Activated CD8-positive, alpha-beta memory T cell treated with anti-CD3 and anti-CD28 coated beads, Interleukin-2, amount 50 U/mL, for 1 hour (primary cell): ENCODE data around the gene MORN5.

Source experiments
- DNase-seq: peaks from one replicate; pipeline ENCODE4 v3.0.0-alpha.2; 2020; ENCODE audit errors: extremely low read depth

MORN5 gene

DNA sequence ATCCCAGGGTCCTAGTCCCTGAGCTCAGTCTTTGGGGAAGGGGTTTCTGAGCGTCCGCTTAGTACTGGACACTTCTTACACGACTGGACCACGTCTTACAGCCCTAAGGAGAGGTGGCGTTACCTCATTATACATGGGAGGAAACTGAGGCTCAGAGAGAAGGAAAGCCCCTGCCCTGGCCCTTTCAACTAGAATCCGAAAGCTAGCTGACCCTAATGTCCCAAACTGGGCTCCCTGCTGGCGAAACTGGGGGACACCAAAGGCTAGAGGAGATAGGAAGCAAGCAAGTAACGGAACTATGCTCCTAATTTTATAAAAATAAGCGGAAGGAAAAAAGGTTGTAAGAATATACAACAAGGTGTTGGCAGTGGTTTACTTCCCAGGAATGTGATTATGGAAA lies 54.8 kb downstream of the MORN5 start:
- DNase-seq, result no peak

DNA sequence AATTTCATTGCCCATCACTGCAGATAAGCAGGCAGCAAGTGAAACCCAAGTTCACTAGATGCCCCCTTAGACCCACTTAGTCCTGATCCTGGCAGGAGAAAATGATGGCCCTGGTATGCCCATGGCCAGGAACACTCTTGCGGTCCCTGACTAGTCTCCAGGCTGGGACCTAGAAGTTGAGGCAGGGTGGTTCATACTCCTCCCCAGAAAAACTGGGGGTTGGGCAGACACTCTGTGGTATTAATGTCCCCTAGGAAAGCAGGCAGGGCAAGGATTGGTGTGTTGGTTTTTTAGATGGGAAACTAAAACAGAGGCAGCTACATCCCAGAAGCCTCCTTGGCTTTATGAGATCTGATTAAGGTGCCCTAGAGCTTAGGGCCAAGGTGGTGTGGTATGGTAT lies 56.0 kb downstream of the MORN5 start:
- DNase-seq, result no peak

DNA sequence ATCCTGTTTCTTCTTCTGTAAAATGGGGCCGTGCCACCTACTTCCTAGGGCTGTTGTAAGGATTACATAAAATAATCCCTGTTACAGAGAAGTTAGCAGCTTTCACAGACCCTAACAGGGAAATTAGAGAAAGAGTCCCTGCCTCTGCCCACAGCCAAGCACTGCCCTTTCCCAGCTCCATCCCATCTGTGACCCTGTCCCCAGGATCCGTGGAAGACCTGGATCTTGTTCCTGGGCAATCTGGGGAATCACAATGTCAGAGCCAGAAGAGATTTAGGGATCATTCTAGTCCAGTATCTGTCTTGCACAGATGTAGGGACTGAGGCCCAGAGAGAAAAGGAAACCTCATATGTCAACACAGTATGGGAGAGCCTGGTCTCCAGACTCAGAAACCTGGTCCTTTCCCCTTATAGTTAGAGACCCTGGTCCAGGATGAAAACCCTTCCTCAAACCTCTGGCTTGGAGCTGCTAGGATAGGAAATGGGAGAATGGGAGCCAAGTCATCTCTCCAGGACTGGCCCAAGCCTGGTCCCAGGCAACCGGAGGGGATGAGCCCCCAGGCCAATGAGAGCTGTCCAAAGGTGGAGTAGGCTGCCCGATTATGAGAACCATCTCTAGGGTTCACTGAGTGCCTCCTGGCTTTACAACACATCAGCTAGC lies 56.6 kb downstream of the MORN5 start:
- no peak for DNase-seq

DNA sequence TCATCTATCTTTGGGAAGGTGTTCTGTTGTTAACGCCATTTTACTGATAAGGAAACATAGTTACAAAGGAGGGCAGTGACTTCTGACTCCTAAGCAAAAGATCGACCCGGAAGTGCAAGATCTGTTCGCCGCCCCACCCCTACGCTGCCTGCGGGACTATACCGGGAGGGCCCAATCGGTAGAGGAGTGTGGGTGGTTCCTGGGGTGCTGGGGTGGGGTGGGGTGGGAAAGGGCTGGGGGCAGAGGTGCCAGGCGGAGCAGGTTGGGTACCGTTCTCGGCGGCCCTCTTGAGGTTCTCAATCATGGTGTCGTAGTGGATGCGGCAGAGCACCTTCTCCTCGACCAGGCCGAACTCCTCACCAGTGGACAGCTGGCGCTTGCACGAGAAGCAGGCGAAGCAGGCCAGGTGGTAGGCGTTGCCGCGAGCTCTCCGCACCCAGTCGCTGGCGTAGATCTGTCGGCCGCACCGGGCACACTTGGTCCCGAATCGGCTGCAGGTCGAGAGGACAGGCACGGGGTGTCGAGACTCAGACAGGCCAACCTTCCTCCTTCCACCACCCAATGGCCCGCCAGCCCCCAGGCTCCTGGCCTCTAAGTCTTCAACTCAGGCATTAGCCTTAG lies 57.2 kb downstream of the MORN5 start:
- no peak for DNase-seq

DNA sequence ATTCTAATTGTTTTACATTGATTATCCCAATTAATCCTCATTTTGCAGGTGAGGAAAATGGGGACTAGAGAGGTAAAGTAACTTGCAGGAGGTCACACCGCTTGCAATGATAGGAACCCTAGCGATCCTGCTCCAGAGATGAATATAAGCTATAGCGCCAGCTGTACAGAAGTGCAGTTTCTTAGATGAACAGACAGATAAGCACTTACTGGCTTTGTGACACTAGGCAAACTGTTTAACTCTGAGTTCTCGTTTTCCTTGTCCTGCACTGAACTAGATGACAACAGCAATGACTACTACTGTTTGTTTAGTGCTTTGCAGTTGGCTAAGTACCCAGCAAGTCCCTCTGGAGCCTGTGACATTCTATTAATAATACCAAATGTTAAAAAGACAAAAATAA lies 57.9 kb downstream of the MORN5 start:
- DNase-seq, result no peak

DNA sequence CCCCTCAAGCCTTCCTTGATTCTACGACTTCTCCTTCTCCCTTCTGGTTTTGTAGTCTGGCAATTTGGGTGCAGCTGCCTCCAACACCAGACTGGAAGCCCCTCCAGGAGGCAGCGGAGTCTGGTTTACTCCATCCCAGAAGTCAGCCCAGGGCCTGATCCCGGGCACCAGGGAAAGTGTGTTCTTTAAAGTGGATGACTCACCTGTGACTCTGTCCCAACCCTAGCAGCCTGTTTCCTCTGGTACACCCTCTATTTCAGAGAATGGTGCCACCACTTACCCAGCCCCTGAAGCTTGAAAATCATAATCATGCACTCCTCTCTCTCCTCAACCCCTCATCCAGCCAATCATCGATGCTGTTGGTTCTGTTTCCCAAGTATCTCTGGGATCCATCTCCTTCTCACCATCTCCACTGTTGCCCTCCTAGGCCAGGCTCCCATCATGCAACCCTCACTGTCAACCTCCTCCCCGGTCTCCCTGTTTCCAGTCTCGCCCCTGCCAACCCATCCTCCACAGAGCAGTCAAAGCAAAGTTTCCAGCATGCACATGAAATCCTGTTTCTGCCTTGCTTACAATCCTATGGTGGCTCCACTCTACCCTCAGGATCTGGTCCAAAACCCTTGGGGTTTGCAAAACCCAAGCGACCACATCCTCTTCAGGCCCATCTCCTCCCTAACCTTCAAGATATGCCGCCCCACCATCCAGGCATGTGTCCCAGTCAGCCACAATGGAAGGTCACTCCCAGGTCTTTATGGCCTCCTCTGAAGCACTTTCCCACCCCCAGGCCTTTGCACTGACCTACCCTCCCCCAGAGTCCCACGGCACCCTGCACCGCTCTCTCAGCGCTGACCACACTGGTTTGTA lies 58.6 kb downstream of the MORN5 start:
- no peak for DNase-seq

DNA sequence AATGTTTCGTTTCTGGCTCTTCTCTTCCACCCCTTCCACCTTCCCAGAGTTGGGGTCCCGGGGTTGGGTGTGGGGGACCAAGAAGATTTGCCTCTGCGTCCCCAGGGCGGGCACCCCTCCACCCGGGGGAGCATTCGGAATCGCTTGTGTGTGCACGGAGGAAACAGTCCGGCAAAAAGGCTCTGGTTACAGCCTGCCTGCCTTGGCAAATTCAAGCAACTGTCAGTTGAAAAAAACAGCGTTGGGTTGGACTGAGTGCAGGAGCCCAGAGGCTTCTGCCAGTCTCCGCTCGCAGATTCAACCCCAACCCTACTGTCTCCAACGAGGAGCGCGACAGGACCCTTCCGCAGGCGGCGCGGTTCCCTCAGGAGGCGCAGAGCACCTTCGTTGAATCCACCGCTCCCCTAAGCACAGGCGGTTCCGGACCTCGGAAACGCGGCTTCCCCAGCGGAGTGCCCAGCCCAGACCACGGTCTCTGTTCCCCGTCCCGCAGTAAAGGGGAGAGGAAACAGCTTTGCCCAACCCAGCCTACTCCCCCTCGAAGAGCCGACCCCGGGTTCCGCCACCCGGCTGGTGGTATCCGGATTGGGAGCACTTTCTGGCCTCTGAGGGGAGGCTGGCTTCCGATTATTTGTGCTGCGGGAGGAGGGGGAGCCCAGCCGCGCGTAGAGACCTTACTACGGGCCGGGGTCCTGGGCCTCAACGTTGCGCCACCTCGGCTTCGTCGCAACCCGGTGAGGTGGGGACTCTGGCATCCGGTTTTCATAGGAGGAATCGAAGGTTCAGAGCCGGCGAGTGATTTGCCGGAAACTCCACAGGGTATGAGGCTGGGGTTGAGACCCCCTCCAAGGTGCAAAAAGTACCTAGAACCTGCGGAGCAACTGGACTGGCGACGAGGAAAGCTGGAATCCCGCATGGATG lies 59.5 kb downstream of the MORN5 start:
- DNase-seq, result no peak

DNA sequence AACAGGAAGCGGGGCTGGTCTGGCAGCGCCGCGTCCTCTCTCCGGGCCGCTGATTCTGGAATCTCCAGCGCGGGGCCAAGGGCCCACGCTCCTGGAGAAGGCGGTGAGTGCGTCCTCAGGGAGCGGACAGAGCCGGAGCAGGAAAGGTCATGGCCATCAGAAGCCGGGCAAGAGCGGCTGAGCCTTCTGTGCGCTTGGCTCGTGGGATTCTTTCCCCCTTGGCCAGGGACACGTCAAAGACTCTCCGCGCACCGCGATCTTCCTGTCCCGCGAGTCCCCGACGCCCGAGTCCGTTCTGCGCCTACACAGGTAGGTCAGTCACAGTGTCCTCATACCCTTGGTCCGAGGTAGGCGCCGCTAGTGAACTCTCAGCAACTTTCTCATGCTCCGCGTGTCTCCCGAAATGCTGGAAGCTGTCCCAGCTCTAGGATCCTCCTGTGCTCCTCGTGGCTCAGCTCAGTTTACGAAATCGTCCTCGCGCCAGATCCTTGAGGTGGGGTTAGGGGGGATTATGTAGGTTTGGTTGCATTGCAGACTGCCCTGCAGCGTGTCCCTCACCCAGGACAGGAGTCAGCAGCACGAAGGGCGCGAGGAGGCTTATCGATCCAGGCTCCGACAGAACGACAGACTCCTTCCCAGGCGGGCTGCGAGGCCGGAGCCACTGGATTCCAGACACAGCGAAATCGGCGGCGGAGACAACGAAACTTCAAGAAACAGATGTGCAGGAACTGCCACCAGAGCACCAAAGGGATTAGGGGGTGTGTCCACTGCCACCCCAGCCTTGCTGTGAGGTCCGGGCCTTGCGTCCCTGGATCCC lies 60.4 kb downstream of the MORN5 start:
- DNase-seq, result no peak

DNA sequence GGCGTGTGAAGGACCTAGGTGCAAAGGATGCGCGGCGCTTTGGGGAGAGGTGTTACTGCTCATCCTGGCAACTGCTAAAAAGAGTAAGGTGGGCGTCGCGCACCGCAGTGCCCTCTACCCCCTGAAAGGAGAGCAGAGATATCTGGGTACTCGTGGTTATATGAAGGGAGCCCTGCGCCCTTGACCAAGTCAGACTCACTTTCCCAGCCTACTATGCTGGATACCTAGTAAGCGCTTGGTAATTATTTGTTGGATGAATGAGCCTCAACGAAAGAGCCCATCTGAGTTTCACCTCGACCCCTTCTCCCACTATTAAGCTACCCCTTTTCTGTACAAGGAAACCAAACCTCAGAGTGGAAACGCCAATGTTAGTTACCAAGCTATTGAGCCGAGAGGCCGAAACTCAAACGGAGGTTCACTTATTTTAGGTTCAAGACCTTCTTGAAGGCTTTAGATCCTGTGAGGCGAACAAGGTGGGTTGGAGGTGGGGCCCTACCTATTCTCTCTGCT lies 61.0 kb downstream of the MORN5 start:
- no peak for DNase-seq

DNA sequence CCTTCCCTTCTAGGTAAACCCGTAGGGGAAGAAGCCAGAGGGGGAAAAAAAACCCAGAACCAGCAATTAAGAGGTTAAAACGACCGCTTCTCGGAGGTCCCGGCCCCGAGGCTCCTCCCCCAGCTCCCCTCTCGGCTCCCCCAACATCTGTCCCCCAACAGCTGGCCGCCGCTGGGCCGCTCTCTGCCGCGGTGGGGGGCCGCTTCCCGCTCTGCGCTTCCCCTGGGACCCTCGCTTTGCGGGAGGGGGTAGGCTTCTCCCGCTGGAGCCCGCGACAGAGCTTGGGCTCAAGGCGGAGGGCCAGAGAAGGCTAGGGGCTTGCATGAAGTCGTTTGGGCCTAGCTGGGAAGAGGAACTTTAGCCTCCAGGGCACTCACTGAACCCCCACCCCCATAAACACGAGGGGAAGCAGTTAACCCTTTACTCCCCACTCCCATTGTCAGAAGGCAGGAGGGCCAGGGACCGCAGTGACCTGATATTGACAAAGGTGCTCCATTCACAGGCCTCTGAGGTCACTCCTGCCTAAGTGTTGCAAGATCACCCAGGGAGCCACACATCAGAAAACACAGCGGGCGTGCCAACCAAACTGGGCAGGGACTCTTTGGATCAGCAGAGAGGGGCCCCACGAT lies 61.6 kb downstream of the MORN5 start:
- DNase-seq, result no peak

DNA sequence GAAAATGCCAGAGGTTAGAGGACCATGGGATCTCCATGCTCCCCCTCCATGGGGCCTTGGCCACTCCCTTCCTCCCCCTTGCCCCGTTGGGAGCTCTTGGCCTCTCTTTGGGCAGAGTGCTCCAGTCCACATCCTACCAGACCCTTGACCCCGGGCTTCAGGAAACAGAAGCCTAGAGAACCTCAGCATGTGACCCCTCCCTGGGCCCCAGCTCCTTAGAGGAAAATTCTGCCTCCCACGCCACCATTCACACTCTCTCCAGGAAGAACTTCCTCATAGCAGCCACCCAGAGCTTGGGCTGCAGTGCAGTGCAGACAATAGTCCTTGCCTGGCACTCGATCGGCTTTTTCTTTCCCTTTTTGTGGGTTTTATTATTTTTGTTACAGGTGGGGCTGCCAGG lies 63.1 kb downstream of the MORN5 start:
- no peak for DNase-seq

DNA sequence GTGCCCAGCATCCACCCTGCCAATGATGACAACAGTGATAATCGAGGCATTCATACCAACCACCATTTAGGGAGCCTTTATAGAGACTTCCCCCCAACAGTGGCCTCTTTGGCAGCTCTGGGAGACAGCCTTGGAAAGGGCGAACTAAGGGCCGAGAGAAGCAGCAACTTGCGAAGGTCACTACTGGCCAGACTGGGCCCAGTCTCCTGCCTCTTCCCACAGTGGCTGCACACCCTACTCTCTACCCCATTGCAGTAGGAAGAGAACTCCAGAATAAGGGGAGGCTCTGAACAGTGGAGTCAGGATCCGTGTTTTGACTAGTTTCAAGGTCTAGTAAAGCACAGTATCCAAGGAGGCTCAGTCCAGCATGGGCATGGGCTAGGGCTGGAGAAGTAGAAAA lies 63.7 kb downstream of the MORN5 start:
- DNase-seq, result no peak

DNA sequence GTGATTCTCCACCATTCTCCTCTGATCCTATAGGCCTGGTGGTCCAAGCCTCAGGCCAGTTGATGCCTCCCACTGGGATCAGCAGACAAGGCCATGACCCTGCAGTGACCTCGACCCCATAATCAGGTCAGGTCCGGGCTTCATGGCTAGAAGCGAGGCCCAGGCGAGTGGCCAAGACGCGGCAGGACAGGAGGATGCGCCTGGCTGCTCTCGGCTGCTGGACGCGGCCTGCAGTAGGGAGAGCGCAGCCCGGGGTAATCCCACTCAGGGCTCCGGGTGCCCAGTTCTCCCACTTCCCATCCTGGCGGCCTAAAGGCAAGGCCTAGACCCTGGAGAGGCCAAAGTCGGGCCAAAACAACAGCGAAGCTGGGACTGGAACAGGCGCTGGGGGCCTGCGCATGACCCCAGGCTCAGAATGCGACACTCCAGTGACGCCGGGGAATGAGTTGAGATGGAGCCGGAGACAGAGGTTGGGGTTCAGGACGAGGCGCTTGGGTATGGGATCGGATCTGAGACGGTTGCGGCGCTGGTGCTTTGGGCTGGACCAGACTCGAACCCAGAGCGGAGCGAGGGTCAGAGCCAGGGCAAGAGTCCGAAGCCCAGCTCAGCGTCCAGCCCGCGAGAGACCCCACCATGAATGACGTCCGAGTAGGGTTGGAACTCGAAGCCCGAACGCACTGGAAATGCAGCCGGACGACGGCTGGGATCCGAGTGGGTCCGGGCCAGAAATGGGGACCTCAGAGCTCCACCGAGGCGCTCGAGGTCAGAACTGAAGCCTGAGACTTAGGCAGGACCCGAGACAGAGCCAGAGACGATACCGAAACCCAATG lies 65.8 kb downstream of the MORN5 start:
- no peak for DNase-seq

DNA sequence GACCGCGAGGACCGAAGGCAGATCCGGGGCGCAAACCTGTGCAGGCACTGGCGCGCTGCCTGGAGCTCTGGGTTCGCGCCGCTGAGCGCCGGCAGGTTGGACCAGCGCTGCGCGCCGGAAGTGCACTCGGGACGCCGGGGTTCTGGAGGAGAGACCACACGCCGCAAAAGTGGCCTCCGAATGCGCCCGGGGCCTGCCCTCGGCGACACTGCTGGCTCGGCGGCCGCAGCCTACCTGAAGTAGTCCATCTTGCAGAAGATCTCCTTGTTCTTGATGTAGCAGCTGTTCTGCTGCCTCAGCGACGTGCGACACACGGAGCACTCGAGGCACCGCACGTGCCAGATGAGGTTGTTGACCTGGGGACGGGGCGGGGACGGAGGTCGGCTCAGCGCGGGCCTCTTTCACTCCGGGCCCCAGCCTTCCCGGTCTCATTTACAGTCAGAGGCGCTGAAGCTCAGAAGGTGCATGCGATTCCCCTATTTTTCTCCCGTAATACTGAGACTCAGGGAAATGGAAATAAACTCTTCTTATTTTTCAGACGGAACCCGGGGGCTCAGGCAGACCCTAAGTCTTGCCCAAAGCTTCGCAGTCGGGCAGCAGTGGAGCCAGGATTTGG lies 66.5 kb downstream of the MORN5 start:
- DNase-seq, result no peak

DNA sequence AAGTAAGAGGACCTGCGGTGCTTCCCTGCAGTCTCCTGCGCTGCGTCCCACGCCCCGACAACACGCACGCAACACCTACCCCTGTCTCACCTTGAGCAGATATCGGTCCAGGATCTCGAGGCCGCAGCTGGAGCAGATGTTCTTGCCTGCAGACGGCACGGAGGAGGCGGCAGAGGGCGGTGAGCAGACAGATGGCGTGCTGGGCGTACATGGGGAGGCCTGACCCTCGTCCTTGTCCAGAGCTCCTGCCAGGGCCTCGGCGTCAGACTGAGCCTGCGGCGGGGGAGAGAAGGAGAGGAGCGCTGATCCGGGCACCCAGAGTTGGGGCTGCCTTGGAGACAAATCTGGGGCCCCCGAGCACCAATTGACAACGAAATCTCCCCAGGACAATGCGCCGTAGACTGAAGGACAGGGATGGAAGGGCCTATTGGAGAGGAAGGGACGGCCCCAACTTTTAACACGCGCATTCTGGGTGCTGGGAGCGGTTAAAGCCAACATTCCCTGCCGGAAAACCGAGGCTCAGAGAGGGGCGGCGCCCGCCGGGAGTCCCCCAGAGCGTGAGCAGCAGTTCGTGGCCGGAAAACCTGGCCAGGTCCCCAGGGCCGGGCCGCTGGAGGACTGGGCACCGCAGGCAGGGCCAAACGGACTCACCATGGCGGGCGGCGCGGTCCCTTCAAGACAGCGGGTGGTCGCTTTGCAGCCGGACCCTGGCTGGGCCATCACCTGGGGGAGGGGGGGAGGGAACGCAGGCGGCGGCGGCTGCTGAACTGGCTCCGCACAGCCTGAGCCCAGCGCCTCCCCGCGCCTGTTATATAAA lies 67.3 kb downstream of the MORN5 start:
- DNase-seq, result no peak

DNA sequence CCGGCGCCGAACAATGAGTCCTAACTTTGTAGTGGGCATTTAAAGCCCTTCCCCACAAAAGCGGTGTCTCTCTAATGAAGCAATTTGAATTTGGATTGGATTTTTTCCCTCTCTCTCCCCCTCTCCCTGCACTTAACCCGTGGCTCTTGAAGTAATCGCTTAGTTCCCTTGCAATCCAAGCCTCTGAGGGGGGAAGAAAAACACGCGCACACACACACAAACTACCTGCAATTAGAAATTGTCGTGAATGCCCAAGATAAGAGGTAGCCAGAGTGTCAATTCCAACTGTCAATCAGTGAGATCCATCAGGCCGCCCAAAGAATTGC lies 67.8 kb downstream of the MORN5 start:
- DNase-seq, result no peak

DNA sequence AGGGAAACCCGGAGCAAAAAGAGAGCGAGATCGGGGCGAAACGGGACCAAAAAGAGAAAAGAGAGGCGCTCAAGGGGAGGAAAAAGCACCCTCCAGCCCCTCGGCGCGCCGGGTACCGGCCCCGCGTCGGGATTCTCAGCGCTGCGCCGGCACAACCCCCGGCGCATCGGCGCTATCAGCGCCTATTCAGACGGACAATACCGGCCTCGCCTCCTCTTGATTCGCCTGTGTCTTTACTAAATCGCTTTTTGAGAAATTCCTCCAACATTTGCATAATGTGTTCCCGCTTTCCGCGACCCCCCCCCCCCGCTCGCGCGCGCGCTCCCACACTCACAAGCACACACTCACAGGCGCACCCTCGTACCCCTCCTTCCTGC lies 68.5 kb downstream of the MORN5 start:
- DNase-seq, result no peak
